ENCODE measurements around the gene DRD3.
A peak's percentile ranks its signal among the peaks of the same experiment; 100 is the strongest.

DRD3 gene

GRCh38 chr3:114122027-114122709 is 56.7 kb downstream of the DRD3 start:
- no peak overlapping the region for H3K4me3 ChIP-seq (ENCODE audit: low read depth, low read length)
- TF ChIP-seq CTCF (IDR thresholded peaks at IDR 0.05; ENCODE audit: low read depth, low read length, missing control alignments), result no peak
- DNase-seq (ENCODE audit: low read depth), result peak; percentile 62
- in situ Hi-C loops (cut with HindIII; ENCODE audit: low sequenced_read_pairs), result no loop called here

- H3K4me3 ChIP-seq (ENCODE audit: low read depth, low read length), result no peak overlapping the region
- DNase-seq (ENCODE audit: low read depth), result no peak
- TF ChIP-seq CTCF (IDR thresholded peaks at IDR 0.05; ENCODE audit: low read depth, low read length, missing control alignments), result no peak
- in situ Hi-C loops (cut with HindIII; ENCODE audit: low sequenced_read_pairs), result no loop called here
Observed at GRCh38 chr3:114120211-114120610, 58.6 kb downstream of the DRD3 start.

- TF ChIP-seq CTCF (IDR thresholded peaks at IDR 0.05; ENCODE audit: low read depth, low read length, missing control alignments), result no peak
- peak; percentile 20 for DNase-seq (ENCODE audit: low read depth)
- in situ Hi-C loops (cut with HindIII; ENCODE audit: low sequenced_read_pairs), result no loop called here
- H3K4me3 ChIP-seq (ENCODE audit: low read depth, low read length), result no peak overlapping the region
Observed at GRCh38 chr3:114119776-114120175, 59.1 kb downstream of the DRD3 start.

- TF ChIP-seq CTCF (IDR thresholded peaks at IDR 0.05; ENCODE audit: low read depth, low read length, missing control alignments), result no peak
- no peak overlapping the region for H3K4me3 ChIP-seq (ENCODE audit: low read depth, low read length)
- in situ Hi-C loops (cut with HindIII; ENCODE audit: low sequenced_read_pairs), result no loop called here
- DNase-seq (ENCODE audit: low read depth), result no peak
Observed at GRCh38 chr3:114115143-114115542, 63.7 kb downstream of the DRD3 start.

GRCh38 chr3:114114719-114115118 is 64.1 kb downstream of the DRD3 start:
- no peak overlapping the region for H3K4me3 ChIP-seq (ENCODE audit: low read depth, low read length)
- no peak for DNase-seq (ENCODE audit: low read depth)
- in situ Hi-C loops (cut with HindIII; ENCODE audit: low sequenced_read_pairs), result no loop called here
- no peak for TF ChIP-seq CTCF (IDR thresholded peaks at IDR 0.05; ENCODE audit: low read depth, low read length, missing control alignments)

GRCh38 chr3:114112696-114113095 is 66.2 kb downstream of the DRD3 start:
- H3K4me3 ChIP-seq (ENCODE audit: low read depth, low read length), result no peak overlapping the region
- in situ Hi-C loops (cut with HindIII; ENCODE audit: low sequenced_read_pairs), result no loop called here
- no peak for DNase-seq (ENCODE audit: low read depth)
- TF ChIP-seq CTCF (IDR thresholded peaks at IDR 0.05; ENCODE audit: low read depth, low read length, missing control alignments), result no peak

All from astrocyte of the cerebellum (primary cell).